T47D (cell line): Measurements from ENCODE around the gene KPNA1.
A peak's percentile ranks its signal among the peaks of the same experiment; 100 is the strongest.

Experiments used
- DNase-seq, 2 experiments: peaks; one replicate each; pipeline versions ENCODE4 v3.0.0 to v3.0.0-alpha.2; 2011 to 2012; ENCODE audit warnings: low read depth in 1 of 2, low spot score in 1 of 2
- JUND ChIP-seq: IDR thresholded peaks from 2 replicates; pipeline ENCODE4 v1.6.1; 2012; ENCODE audit warnings: low read depth
- in situ Hi-C: cut with HindIII; loops from 2 replicates; pipeline ENCODE4 v1.10.0; 2016; ENCODE audit warnings: low sequenced_read_pairs, low pct_unique_long_range_greater_than_20kb

Gene KPNA1

DNA sequence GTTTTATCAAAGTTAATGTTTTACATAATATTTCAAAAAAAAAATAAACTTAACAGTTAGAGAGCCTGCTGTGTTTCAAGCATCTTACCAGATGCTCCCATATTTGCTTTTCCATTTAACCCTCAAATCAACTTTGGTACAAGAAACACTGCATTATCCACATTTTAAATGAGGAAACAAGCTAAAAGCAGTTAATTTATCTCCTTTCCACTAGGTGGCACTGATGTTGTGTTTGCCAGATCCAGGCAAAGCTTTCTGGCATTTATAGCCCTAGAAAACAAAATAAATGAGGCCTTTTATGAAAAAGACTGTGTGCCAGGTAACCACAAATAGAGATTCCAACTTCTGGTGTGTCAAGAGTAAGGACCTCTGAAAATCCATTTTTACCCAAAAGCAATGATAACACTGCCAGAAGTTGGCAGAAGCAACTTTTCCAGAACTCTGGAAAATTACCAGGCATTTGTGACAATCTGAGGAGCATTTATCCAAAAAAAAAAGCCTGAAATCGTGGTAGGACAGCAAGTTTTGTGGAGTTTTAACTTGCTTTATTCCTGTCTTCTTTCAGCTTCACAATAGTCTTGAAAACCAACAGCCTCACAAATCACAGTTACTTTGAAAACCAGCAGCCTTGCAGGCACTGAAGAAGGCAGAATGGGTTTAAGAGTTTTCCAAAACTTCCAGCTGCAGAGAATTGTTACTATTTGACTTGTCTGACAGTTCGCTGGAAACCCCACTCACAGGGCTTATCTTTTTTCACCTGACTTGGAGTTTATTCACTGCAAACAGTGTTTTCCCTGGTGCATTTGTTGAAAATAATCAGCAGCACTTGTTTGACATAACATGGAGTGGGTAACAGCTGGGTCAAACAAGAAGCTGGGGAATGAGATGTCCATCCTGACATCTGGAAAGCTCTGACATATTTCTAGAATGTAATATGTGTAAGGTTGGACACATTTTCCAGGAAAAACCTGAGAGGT lies 121.6 kb downstream of the KPNA1 start:
- no peak for TF ChIP-seq JUND
- in situ Hi-C loops = no loop called here
- peak; percentile 34 to 56 for DNase-seq

GRCh38 chr3:122391681-122392446 lies 122.9 kb downstream of the KPNA1 start:
- in situ Hi-C loops = no loop called here
- no peak for DNase-seq
- TF ChIP-seq JUND = no peak

DNA sequence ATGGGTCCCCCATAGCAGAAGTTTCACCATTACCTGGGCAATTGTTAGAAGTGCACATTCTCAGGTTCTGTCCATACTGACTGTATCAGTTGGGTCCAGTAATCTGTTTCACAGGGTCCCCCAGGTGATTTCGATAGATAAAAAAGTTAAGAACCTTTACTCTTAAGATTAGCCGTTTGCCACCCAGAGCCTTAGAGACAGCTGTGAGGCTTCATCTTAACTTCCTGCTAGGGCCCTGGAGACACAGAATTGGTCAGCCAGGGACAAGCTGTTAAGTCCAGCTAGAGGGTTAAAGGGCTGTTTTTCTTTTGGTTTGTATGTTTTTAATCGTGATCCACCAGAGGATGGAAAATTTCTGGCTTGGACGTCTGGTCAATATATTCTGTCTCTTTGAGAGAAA lies 124.1 kb downstream of the KPNA1 start:
- in situ Hi-C loops = no loop called here
- DNase-seq = no peak
- no peak for TF ChIP-seq JUND

- in situ Hi-C loops = no loop called here
- DNase-seq = no peak
- TF ChIP-seq JUND = no peak
Measured at GRCh38 chr3:122389892-122390291, 124.8 kb downstream of the KPNA1 start.

DNA sequence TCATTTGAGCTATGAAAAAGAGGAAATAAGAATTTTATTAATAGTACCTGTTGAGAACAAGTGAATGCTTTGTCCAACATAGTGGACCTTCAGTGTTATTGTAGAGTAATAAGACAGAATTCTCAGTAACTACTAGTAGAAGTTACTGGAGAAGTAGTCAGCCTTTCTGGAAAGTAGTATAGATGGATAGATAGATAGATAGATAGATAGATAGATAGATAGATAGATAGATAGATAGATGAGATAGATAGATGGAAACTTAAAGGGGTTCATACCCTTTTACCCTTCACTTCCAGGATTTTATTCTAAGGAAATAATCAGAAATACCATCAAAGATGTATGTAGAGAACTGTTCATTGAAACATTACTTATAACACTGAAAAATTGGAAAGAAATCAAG lies 125.5 kb downstream of the KPNA1 start:
- TF ChIP-seq JUND = no peak
- in situ Hi-C loops = no loop called here
- no peak for DNase-seq

DNA sequence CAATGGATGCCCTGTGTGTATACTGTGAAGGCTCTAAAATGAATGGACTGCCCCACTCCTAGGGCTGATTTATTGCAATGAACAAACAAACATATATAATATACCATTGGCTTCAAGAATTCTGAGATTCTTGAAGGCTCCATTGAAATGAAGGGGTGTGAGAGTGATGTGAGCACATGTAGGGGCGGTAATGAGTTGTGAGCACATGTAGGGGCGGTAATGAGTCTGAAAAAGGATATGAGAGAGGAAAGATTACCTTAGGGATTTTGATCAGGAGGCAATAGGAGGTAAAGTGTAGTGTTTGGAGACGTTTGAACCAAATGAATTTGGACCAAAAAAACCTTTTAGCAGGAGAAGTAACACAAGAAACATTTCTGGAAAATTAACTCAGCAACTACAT lies 127.0 kb downstream of the KPNA1 start:
- in situ Hi-C loops = no loop called here
- DNase-seq = peak in 1 of 2 experiments; percentile 28
- no peak for TF ChIP-seq JUND

GRCh38 chr3:122383771-122384697 lies 130.7 kb downstream of the KPNA1 start, which contains the start of gene FAM162A:
FAM162A (plus strand) TSS chr3:122384182; CDS start chr3:122384266, 84 bp downstream.
- in situ Hi-C loops = no loop called here
- DNase-seq = peak; percentile 83 to 96
- no peak for TF ChIP-seq JUND

DNA sequence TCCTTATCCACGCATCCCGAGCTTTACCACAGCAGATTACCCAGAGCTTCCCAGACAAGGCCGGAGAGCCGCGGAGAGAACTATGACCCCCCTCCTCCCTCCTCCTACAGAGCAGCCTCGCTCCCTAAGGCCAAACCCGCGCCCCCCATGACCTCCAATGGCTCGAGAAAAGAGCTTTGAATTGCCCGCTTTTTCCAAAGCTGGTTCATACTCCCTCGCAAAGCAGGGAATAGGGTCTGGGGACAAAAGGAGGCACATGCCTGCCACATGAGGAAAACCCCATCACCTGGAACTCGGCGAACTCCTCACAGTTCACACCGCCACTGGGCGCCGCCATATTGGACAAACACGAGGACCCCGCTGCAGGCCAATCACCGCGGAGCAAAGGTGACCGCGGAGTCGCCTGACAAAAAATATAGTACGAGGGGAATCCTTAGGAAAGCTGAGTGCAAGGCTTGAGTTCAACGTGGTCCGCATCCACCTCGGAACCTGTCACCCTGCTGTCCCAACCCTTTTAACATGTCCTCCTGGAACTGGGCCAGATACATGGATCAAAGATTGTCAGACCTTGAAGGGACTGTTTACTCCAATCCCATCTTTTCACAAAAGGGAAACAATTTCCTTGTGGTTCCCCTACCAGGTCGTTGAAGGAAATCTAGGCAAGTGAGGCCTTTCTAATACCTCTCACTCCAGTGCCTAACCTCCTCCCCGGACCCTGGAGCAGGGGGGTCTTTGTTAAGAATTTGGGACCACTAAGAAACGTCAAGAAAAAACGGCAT lies 131.7 kb downstream of the KPNA1 start, which contains the start of gene MIX23:
Gene MIX23 (minus strand): TSS at position 344 of the 779 bp plus-strand sequence. CDS start 7 bp downstream, at position 337.
- peak; percentile 74 to 91 for DNase-seq
- in situ Hi-C loops = no loop called here
- TF ChIP-seq JUND = no peak

DNA sequence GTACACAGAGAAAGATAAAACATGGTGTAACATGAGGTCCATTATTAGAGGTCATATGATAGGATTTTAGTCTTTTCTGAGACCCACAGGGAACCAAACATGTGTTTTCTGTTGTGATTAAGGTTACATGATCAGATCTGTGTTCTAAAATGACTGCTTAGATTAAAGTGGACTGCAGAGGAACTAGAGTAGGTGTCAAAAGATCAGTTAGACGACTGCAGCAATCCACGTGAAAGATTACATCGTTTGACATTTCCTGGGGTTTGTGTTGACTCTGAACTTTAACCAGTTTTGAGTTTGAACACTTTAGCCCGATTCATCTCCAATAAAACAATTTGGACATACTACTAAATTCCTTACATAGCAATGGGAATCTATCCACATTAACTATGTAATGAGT lies 136.8 kb downstream of the KPNA1 start:
- in situ Hi-C loops = no loop called here
- no peak for TF ChIP-seq JUND

GRCh38 chr3:122374034-122374433 lies 140.7 kb downstream of the KPNA1 start:
- DNase-seq = no peak
- in situ Hi-C loops = no loop called here

More for the DNA sequence above, 136.8 kb downstream of the KPNA1 start:
- no peak for DNase-seq

More at GRCh38 chr3:122374034-122374433, 140.7 kb downstream of the KPNA1 start:
- no peak for TF ChIP-seq JUND
